Breast epithelium (tissue), 4 donors: Measurements from ENCODE around the gene PHF21B. TPM values are rescaled to one million over a fixed set of nuclear protein-coding genes. Genes with fewer than 3 reads are reported as not detected.

Experiments used
- DNase-seq, 2 donors: peaks; one replicate each; pipeline ENCODE4 v3.0.0-alpha.2; 2019; ENCODE audit warnings: low spot score in 2 of 2
- H3K27ac ChIP-seq, 2 donors: fragments of 200-600 bp; sonication (generic) in 1 of 2; one replicate each; pipeline ENCODE4 v1.5.1; 2016 to 2019; ENCODE audit warnings: mild to moderate bottlenecking in 1 of 2
- H3K27me3 ChIP-seq, 2 donors: fragments of 200-600 bp; sonication (generic) in 1 of 2; one replicate each; pipeline versions ENCODE4 v1.5.1 to v1.6.0; 2017 to 2019; ENCODE audit warnings: control low read depth in 1 of 2, mild to moderate bottlenecking in 1 of 2
- H3K36me3 ChIP-seq: fragments of 200-600 bp; one replicate; pipeline ENCODE4 v1.5.1; 2019
- H3K4me1 ChIP-seq, 2 donors: fragments of 200-600 bp; sonication (generic); one replicate each; pipeline ENCODE4 v1.5.1; 2016 to 2019; ENCODE audit warnings: control low read depth in 1 of 2
- H3K4me3 ChIP-seq, 3 donors: fragments of 200-600 bp; sonication (generic); 1 replicate in 2 of 3; 2 replicates in 1 of 3; pipeline ENCODE4 v1.5.1; 2016 to 2019; ENCODE audit warnings: mild to moderate bottlenecking in 3 of 3, moderate library complexity in 2 of 3
- H3K9me3 ChIP-seq, 2 donors: fragments of 200-600 bp; sonication (generic) in 1 of 2; one replicate each; pipeline ENCODE4 v1.5.1; 2016 to 2019; ENCODE audit warnings: control low read depth in 1 of 2
- POLR2A ChIP-seq: fragments of 450-650 bp; IDR thresholded peaks from one replicate; pipeline ENCODE4 v1.6.1; 2016; ENCODE audit warnings: antibody characterized with exemption, mild to moderate bottlenecking, moderate library complexity
- POLR2AphosphoS5 ChIP-seq, 3 donors: sonication (generic); formaldehyde crosslinking; IDR thresholded peaks; one replicate each; pipeline ENCODE4 v1.6.1; 2017; ENCODE audit warnings: antibody characterized with exemption in 3 of 3
- intact Hi-C: fragments of 100-400 bp; cut with DNase I; formaldehyde crosslinking; loops from one replicate; pipeline ENCODE4 v1.15.1; 2023; ENCODE audit warnings: low total_unique reads
- total RNA-seq, 3 donors: library from RNA; depleted of rRNA; stranded (reverse); fragments of >200 nt; gene quantifications; one replicate each; pipeline ENCODE4 v1.1.0, GENCODE V29; 2016
- TF ChIP-seq, protein P1 (sequence below), 3 donors: fragments of 450-650 bp; IDR thresholded peaks; one replicate each; pipeline ENCODE4 v1.5.1; 2016 to 2017; ENCODE audit warnings: antibody characterized with exemption in 3 of 3, mild to moderate bottlenecking in 3 of 3, moderate library complexity in 3 of 3

Gene PHF21B
- total RNA-seq, 3 donors from 2014 or later = 3.6 to 4.1 TPM; not detected in 1

- no peaks in the 10 kb centered on the region for H3K9me3 ChIP-seq
These were observed 21.1 kb downstream of the PHF21B start for GRCh38 chr22:44988671-44989070.

GRCh38 chr22:44986926-44987325 is 22.9 kb downstream of the PHF21B start:
- intact Hi-C loops = no loop called here
- Histone ChIP-seq H3K4me1 (no peaks in the 10 kb centered on the region), H3K4me3 (no peak overlapping the region), H3K36me3 (no peaks in the 10 kb centered on the region), H3K27me3 (no peaks in the 10 kb centered on the region), H3K9me3 (no peaks in the 10 kb centered on the region), H3K27ac (no peak overlapping the region)
- TF ChIP-seq, protein P1, sequence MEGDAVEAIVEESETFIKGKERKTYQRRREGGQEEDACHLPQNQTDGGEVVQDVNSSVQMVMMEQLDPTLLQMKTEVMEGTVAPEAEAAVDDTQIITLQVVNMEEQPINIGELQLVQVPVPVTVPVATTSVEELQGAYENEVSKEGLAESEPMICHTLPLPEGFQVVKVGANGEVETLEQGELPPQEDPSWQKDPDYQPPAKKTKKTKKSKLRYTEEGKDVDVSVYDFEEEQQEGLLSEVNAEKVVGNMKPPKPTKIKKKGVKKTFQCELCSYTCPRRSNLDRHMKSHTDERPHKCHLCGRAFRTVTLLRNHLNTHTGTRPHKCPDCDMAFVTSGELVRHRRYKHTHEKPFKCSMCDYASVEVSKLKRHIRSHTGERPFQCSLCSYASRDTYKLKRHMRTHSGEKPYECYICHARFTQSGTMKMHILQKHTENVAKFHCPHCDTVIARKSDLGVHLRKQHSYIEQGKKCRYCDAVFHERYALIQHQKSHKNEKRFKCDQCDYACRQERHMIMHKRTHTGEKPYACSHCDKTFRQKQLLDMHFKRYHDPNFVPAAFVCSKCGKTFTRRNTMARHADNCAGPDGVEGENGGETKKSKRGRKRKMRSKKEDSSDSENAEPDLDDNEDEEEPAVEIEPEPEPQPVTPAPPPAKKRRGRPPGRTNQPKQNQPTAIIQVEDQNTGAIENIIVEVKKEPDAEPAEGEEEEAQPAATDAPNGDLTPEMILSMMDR (IDR thresholded peaks at IDR 0.05) = no peak
- TF ChIP-seq POLR2A = no peak
- no peak for TF ChIP-seq POLR2AphosphoS5 (IDR thresholded peaks at IDR 0.05)
- DNase-seq = no peak

More at GRCh38 chr22:44988671-44989070, 21.1 kb downstream of the PHF21B start:
- Histone ChIP-seq H3K36me3 (no peaks in the 10 kb centered on the region), H3K4me1 (no peaks in the 10 kb centered on the region), H3K4me3 (no peak overlapping the region), H3K27me3 (no peaks in the 10 kb centered on the region), H3K27ac (no peak overlapping the region)
- DNase-seq = no peak
- TF ChIP-seq POLR2AphosphoS5 (IDR thresholded peaks at IDR 0.05) = no peak
- TF ChIP-seq, protein P1 (IDR thresholded peaks at IDR 0.05) = no peak
- TF ChIP-seq POLR2A = no peak
- intact Hi-C loops = no loop called here

DNA sequence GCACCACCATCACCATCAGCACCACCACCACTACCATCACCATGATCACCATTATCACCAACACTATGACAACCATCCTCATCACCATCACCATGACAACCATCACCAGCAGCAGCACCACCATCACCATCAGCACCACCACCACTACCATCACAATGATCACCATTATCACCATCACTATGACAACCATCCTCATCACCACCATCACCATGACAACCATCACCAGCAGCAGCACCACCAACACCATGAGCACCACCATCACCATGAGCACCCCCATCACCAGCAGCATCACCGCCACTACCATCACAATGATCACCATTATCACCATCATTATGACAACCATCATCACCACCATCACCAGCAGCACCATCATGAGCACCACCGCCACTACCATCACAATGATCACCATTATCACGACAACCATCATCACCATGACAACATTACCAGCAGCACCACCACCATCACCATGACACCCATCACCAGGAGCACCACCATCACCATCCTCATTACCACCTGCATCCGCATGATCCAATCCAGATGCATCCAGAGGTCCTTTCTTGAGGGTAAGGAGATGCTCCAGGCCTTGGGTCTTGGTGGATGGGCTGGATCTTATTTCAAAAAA is 23.8 kb downstream of the PHF21B start:
- TF ChIP-seq, protein P1 (IDR thresholded peaks at IDR 0.05) = no peak
- TF ChIP-seq POLR2A = no peak
- TF ChIP-seq POLR2AphosphoS5 (IDR thresholded peaks at IDR 0.05) = no peak
- no peaks in the 10 kb centered on the region for H3K27me3 ChIP-seq
- no peak for DNase-seq
- intact Hi-C loops = no loop called here
- no peaks in the 10 kb centered on the region for H3K36me3 ChIP-seq
- no peak overlapping the region for H3K27ac ChIP-seq
- no peaks in the 10 kb centered on the region for H3K9me3 ChIP-seq
- H3K4me3 ChIP-seq = no peak overlapping the region
- H3K4me1 ChIP-seq = no peaks in the 10 kb centered on the region

DNA sequence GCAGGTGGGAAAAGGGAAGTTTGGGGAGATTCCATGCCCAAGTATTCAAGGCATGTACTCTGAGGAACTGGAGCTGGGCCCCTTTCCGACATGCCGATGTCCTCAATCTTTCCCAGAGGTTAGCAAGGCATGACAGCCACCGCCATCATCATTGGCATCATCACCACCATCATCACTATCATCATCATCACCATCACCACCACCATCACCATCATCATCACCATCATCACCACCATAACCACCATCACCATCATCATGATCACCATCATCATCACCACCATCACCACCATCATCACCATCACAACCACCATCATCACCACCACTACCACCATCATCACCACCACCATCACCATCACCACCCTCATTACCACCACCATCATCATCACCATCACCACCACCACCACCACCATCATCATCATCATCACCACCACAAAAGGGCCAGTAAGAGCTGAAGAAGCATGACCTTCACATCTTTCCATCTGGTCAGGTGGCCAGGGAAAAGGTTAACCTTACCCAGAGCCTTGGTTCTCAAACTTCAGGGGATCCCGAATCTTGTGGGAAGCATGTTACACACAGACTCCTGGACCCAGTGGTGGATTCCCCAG is 25.8 kb downstream of the PHF21B start:
- H3K9me3 ChIP-seq = no peaks in the 10 kb centered on the region
- intact Hi-C loops = no loop called here
- no peak overlapping the region for H3K27ac ChIP-seq
- no peaks in the 10 kb centered on the region for H3K27me3 ChIP-seq
- no peaks in the 10 kb centered on the region for H3K36me3 ChIP-seq
- H3K4me3 ChIP-seq = no peak overlapping the region
- H3K4me1 ChIP-seq = no peaks in the 10 kb centered on the region
- TF ChIP-seq POLR2AphosphoS5 (IDR thresholded peaks at IDR 0.05) (no peak), POLR2A (no peak)
- TF ChIP-seq, protein P1 (IDR thresholded peaks at IDR 0.05) = no peak
- DNase-seq = no peak

- no peaks in the 10 kb centered on the region for H3K36me3 ChIP-seq
- H3K9me3 ChIP-seq = no peaks in the 10 kb centered on the region
- intact Hi-C loops = no loop called here
- no peaks in the 10 kb centered on the region for H3K27me3 ChIP-seq
- no peaks in the 10 kb centered on the region for H3K4me1 ChIP-seq
- TF ChIP-seq POLR2A = no peak
- TF ChIP-seq, protein P1 (IDR thresholded peaks at IDR 0.05) = no peak
- TF ChIP-seq POLR2AphosphoS5 (IDR thresholded peaks at IDR 0.05) = no peak
- no peak for DNase-seq
- no peak overlapping the region for H3K27ac ChIP-seq
- H3K4me3 ChIP-seq = no peak overlapping the region
These were observed 27.4 kb downstream of the PHF21B start for GRCh38 chr22:44982445-44982844.
